Stimulated activated CD4-positive, alpha-beta T cell treated with anti-CD3 and anti-CD28 coated beads, Interleukin-4, amount 100 ng/mL, for 4 hours (primary cell): ENCODE measurements around the gene INAFM1.

ENCODE experiments used
- DNase-seq, 2 experiments: peaks; one replicate each; pipeline ENCODE4 v3.0.0-alpha.2; 2020

INAFM1 gene

DNA sequence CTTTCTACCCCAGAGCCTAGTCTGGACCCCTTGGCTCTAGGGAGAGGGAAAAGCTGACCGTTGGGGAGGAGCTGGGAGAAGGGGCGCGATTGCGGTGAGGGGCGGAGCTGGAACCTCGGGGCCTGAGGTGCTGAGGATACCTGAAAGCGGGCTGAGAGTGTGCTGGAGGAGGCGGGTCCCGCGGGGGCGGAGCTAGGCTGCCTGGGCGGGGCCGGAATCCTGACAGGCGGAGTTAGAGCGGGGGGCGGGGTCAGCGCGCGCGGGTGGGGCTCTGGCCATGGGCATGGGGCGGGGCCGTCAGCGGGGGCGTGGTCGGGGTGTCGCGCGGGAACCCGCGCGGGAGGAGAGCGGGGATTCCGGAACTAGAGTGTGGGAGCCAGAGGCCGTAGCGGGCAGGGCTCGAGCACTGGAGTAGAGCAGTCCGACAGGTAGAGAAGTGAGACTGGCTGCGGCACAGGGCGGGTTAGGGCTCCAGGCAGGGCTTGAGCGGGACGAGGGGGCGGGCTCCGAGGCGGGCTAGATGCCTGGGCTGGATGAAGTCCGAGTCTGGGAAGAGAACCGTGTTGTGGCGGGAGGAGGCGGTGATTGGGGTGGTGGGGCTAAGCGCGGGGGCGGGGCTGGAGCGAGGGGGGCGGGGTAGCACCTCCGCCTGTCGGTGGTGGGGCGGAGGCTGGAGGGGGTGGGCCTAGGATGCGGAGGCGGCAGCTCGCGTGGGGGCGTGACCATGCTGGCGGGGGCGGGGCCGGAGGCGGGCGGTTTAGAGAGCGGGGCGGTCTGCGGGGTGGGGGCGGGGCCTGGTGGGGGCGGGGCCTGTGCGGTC is at the start of gene INAFM1:
TSS of gene INAFM1 (plus strand) at position 815 of the 820 bp plus-strand sequence. CDS start 35 bp downstream, outside the sequence.
- DNase-seq, result peak; percentile 98 to 100

DNA sequence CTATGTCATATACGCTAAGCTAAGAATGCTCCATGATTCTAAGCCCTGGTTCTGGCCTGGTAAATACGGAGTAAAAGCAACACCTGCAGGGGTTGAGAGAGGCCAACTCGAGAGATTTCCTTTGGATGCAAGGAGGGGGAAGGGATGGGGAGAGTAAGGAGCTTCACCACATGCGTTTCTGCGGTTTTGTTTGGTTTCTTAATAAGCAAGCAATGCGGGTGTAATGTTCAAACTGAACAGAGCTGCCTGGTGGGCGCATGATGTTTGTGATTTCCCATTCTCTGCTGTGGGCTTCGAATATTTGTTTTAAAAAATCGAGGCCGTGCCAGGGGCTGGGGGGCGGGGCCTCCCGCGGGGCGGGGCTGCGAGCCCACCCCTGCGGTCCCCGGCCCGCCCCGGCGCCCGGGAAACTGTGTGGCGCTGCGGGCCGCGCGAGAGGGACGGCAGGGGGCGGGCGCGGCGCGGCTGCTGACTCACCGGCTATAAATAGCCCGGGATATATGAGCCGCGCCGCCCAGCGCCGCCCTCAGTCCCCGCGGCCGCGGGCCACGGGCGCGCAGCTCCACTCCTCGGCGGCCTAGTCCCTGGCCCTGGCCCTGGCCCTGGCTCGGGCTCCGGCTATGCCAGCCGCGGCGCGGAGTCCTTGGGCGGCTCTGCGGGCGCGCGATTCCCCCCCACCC is 48.8 kb upstream of the INAFM1 start:
- peak; percentile 81 to 82 for DNase-seq

DNA sequence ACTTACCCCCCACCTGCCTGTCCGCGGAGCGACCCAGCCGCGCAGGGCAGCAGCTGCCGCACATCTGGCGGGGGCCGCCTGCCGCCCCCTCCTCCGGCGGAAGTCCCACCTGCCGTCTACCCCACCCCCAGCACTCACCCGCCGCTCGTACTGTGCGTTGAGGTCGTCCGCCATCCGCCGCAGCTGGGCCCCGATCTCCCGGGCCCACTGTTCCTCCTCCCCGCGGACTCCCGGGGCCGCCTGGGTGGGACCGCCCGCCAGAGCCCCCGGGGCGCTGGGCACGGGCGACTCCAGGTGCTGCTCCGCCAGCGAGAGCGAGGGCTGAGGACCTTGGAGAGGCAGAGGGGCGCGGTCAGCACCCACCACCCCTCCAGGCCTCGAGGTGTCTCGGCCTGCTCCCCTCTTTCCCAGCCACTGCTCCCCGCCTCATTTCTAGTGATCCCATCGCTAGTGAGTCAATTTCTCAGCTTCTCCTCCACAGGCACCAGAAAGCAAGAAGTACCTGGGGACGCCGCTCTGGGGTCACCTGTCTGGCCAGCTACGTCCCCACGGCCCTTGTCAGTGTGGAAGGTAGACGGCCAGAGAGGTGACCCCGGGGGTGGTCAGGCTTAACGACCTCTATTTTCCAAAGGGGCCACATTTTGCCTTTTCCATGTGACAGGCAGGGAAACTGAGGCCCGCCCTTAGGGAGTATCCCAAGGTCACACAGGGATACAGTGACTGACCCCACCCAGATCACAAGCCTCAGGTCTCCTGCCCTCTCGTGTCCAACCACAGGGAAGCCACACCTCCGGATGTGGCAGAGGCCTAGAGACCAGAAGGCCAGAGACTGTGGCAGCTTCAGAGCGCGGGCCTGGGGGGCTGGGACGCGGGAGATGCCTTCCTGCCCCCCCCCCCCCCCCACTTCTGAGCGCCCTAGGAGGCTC is 48.0 kb upstream of the INAFM1 start:
- no peak for DNase-seq

DNA sequence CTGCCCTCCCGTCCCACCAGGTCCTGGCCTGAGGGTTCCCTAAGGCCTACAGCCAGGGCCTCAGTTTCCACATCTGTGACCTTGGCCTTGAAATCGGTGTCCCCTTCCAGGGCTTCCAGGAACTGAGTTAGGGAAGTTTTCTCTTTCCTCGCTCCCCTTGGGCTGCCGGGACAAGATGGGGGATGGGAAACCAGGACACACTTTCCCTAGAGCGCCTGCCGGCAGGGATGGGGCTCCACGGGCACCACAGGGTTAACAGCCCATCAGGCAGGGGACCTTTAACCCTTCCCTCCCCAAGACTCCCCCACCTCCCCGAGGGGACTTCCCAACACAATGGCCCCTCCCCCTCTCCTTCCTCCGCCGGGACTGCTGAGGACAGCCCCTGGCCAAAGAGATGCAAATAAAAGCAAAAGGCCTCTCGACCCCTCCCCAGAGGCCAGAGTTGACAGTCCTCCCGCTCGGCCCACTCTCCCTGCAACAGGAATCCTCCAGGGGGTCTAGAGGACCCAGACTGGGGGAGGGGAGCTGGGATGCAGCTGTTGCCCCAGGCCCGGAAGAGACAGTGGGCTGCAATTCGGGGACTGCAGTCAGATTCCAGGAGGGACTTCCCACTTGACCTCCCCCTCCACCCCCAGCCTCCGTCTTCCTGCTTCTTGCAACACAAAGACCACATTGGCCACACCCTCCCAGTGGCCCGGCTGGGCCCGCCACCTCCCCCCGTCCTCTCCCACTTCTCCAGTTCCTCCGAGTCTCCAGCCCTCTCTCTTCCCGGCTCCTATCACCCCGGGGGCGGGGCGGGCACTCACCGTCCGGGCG is 47.1 kb upstream of the INAFM1 start:
- DNase-seq, result peak in 1 of 2 experiments; percentile 33

DNA sequence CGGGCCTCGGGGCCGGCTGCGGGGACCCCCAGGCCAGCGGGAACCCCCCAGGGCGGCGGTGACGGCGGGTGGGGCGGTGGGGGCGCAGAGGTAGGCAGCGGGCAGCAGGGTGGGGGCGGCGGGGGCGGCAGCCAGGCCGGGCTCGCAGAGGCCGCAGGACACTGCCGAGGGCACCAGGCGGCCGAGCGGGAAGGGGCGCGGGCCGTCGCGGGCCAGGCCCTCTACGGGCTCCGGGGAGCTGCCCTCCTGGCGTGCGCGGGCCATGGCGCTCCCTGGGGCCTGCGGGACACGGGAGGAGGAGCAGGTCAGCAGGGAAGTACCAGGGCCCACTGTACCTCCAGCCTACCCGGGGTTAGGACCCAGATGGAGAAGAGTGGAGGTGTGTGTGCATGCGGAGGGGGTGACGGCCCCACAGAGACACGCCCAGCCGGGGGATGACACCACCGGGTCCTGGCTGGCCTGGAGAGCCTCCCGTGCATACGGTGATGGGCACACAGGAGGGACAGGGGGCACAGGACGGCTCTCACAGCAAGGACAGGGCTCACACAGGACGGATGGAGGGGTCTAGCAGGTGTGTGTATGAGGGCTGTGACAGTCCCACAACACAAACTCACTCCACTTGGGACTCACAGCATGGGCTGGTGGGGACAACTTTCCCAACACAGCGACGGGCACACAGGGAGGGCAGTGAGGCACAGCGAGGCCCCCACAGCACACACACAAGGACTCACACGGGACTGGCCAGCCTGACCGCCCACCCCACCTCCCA is 46.3 kb upstream of the INAFM1 start:
- DNase-seq, result peak in 1 of 2 experiments; percentile 31

DNA sequence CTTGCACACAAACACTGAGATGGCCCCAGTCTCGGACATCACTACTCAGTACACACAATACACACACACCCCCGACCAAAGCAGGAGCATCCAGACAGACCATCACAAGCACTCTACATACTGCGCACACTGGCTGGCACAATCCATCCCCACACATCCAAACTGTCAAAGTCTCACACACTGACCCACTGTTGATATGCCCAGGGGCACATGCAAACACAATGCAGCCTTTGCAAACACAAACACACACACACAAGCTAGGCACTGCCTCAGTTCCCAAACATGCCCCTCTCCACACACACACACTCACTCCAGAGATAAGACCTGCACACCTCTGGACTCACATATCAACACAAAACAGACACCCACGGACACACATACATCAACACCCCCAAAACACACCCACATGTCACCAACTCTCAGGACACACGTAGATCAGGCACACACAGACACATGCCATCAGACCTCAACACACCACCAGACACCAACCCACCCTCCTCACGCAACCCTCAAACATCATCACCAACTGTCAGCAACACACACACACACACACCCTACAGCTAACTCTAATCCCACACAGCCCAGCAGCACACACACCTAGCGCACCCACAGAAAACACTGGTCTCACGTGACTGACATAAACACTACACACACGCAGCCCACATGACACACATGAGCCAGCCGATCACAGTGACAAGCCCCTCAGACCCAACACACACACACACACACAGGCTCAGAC is 45.6 kb upstream of the INAFM1 start:
- peak in 1 of 2 experiments; percentile 35 for DNase-seq

DNA sequence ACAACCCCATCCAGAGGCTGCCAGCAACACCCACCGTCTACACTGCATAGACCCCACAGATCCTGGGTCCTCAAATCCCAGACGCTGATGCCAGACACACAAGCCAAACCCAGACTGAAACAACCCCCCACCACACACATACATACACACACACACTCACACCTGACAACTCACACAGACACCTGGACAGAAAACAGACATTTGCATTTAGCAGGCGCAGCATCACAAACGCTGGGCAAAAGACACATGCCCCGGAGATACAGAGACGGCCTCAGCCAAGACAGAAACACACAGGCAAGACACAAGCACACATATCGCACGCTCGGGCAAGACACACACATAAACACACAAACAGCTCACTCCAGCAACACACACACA is 45.0 kb upstream of the INAFM1 start:
- DNase-seq, result no peak

DNA sequence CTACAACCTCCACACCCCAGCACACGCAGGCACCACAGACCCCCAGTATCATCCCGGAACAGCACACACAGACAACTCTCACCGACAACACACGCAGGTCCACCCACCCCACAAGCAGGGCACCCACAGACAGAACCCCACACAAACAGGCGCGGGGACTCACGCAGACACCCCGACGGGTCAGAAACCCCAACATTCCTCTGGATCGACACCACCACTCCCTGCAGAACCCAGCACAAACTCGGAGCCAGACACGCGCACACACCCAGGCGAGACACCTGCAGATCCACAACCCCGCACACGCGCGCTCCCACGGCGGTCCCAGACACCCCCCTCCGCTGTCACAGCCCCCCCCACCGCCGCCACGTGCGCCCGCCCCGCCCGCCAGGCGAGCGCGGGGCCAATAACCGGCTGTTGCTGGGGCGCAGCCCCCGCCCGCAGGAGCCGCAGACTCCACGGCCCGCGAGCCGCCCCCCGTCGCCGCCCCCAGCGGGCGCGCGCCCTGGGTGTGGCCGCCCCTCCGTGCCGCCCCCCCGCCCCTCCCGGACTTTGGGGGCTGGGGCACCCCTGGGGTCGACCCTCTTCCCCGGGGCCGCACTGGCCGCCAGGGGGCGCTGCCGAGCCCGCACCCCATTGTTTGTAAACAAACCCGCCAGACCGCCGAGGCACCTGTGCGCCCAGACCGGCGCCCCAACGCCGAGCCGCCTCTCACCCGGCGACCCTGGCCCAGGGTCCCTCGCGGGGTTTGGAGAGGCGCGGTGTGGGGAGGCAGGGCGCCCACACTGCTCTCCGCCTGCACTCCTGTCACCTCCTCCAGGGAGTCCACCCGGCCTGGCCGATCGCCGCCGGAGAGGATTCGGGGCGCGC is 44.4 kb upstream of the INAFM1 start:
- peak; percentile 67 to 74 for DNase-seq

DNA sequence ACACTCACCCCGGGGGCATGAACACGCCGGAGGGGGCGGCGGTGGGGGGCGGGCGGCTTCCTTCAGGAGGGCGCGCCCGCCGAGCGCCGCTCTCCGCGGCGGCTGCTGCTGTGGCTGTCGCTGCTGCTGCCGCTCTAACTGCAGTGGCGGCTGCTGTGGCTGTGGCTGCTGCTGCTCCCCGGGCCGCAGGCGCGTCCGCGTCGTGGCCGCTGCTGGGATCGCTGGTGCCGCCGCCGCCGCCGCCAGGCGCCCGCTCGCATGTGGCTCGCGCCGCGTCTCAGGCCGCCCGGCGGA is 43.8 kb upstream of the INAFM1 start, which contains the start of gene BBC3:
TSS of gene BBC3 (minus strand) at position 279 of the 294 bp plus-strand sequence. CDS start 2,768 bp downstream, outside the sequence.
- no peak for DNase-seq

DNA sequence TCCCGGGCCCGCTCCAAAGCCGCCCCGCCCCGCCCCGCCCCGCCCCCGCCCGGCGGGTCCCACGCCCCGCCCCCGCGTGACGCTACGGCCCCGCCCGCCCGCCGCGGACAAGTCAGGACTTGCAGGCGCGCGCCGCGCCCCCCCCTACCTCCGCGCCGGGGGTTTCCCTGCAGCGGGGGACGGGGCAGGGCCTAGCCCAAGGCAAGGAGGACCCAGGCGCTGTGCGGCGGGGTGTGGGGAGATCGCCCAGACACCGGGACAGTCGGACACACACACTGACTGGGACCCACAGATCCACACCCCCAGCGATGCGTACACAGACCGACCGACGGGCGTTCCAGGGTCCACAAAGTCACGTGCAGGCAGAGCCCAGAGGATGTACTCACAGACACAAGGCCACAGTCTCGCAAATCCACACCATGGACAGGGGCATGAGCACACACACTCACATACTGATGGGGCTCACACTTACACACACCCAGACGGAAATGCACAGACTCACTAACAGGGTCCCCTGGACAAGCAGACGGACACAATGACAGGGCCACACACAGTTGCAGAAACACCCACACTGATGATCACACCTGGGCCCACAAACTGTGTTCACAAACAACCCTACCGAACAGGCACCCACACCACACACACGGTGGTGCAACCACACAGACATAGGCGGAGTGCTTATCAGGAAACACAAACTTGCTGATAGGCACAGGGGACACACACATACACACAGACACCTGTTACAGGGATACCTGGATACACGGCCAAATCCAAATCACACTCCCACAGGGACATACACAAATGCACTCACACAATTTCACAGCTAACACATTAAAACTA is 43.2 kb upstream of the INAFM1 start:
- DNase-seq, result peak; percentile 90 to 91

DNA sequence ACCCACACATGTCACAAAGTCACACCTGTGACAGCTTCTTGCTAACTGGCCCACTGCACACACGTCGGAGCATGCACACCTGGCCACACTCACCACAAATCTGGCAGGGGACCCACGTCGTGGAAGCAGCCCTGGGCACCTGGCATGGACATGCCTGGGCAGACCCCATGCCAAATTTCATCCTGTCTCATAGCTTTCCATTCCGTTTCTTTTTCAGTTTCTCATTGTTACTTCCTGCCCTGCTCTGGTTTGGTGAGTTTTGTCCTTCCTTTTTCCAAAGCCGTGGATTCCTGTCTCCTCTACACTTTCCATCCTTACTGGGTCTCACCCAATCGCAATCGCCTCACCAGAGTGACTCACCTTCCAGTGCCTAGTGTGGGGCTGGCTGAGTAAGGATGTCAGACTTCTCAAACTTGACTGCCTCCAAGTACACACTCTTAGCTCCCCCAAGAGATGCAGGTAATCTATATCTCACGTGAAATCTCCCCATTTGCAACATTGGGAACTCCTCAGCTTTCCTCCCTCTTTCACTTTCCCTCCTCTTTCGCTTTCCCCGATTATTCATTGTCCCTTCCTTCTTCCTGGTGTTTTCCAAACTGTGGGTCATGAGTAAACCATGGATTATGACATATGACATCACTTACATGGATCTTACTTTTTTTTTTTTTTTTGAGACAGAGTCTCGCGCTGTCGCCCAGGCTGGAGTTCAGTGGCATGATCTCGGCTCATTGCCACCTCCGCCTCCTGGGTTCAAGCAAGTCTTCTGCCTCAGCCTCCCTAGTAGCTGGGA is 42.1 kb upstream of the INAFM1 start:
- DNase-seq, result no peak

DNA sequence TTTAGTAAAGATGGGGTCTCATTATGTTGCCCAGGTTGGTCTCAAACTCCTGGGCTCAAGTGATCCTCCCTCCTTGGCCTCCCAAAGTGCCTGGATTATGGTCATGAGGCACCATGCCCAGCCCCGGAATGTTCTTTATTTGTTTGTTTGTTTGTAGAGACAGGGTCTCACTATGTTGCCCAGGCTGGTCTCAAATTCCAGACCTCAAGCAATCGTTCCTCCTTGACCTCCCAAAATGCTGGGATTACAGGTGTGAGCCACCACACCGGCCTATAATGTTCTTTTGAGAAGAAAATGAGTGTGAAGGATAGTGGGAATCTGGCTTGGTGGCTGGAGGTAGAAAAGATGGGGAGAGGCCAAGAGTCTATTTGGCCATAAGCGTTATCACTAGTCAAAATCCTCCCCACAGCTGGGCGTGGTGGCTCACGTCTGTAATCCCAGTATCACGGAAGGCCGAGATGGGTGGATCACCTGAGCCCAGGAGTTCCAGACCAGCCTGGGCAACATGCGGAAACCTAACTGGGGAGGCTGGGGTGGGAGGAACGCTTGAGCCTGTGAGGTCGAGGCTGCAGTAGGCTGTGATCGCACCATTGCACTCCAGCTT is 38.5 kb upstream of the INAFM1 start:
- no peak for DNase-seq

DNA sequence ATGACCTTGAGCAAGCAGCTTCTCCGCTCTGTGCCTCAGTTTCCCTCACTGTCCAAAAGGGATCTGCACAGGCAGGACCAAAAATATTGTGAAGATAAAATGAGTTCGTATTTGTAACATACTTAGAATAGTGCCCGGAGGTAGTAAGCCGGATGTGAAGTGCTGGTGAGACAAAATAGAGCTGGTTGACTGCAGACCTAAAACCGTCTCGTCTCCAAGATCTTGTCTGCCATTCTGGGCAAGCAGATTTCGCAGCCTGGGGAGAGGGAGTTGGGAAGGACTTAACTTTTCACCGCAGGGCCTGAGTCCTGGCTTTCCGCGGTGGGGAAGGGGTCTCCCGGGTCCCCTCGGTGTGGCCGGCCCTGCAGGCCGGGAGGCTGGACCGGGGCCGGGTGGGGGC is 35.5 kb upstream of the INAFM1 start:
- no peak for DNase-seq

DNA sequence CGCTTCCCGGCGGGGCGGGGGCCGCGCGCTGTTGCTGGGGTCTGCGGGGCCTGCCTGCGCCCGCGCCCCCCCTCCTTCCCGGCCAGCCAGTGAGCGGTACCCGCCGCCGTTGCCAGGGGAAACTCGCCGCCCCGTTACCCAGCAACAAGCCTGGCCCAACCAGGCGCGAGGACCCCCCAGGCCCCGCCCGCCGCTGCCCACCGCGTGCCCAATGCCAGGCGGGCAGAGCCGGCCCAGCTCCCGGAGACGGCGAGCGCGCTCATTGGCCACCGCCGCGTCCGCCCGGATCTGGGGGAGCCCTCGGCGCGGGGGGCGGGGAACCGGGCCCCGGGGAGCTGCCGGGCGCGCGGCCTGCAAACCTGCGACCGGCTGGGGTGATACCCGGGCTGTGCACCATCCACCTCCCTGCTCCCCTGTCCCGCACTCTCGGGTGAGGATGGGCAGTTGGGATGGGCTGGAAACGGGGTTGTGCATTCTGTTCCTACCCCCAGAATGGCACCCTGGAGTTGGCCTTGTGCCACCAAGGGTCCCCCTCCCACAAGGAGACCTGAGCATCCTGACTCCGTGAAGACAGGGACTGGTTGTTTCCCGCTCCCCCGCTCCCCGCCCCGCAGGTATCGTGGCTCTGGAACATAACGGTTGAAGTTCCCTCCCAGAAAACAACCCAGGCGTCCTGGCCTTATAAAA is 34.9 kb upstream of the INAFM1 start:
- DNase-seq, result peak in 1 of 2 experiments; percentile 48

DNA sequence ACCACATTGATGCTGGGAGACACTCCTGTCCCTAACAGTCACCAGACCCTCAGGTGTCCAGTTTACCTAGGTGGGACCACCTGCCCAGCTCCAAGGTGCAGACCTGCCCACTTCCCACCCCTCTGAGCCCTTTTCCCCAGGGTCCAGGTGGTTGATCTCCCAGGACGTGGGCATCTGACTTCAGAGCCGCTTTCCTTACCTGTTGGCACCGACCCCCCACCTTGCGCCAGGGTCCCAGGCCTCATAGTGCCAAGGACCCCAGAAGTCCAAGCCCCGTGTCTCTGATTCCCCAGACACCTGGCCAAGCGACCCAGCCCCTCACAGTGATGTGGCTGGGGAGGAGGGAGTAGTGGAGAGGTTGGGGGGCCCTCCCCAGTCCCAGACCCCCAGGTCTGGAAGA is 34.1 kb upstream of the INAFM1 start:
- DNase-seq, result no peak

DNA sequence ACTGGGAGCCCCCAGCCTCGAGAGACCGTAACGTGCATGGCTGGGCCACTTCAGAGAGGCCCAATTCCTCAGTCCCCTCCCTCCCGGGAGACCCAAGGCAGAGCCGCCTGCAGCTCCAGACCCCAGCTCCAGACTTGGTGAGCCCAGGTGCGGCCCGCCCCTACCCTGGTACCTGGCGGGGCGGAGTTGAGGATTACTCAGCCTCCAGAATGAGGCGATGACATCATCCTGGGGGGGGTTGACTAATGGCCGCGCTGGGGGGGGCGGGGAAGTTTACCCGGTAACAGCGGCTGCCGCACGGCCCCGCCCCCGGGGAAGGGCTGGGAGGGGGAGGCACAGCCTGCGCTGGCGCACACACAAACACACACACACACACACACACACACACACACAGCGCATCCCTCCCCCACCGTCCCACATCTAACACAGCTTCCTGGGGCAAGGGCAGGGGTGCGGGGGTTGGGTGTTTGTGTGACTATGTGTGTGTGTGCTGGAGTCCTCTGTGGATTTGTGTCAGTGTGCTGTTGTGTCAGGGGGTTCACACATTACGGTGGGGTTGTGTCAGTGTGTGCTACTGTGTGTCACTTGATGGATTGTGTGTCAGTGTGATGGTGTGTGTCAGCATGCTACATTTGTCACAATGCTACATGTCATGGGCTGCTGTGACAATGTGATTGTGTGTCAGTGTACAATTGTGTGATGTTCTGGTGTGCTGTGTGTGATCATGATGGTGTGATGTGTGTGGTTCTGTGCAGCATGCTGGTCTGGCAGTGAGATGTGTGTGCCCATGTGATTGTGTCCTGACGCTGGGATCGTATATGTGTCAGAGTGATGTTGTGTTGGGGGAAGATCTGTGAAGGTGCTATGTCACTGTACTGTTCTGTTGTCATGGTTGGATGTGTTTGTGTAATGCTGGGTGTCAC is 33.4 kb upstream of the INAFM1 start:
- DNase-seq, result peak; percentile 85 to 89
